ENCODE results near the gene ZFP36L2. TPM values are rescaled to one million over a fixed set of nuclear protein-coding genes. Genes with fewer than 3 reads are reported as not detected.

The ZFP36L2 gene
- total RNA-seq, 1 experiment from 2014 or later: 105 TPM

- Mint-ChIP-seq H3K4me1 (peaks cover 66 to 80% of the 10 kb centered on the region in 2 experiments), H3K27me3 (ENCODE audit: low read depth) (no peaks in the 10 kb centered on the region; the same call in 1 of the 2 replicates), H3K36me3 (ENCODE audit: insufficient read depth in 1 of 3, low read depth in 3 of 3) (peaks cover 9 to 20% (median 16%) of the 10 kb centered on the region in 3 experiments), H3K27ac (peak overlapping the region; percentile 96 to 99 (median 97); a peak in 6 of 7 replicates), H3K9me3 (peaks cover 0 to 2% of the 10 kb centered on the region in 2 experiments; a peak in 1 of 5 replicates), H3K4me3 (peak overlapping the region; percentile 69 to 84)
- Histone ChIP-seq H4K20me1 (ENCODE audit: control insufficient read depth, insufficient read depth, insufficient read length) (peaks cover 3% of the 10 kb centered on the region), H4K91ac (ENCODE audit: insufficient read length, low read depth, low read length) (no peak overlapping the region), H2AFZ (ENCODE audit: low read length) (no peak overlapping the region), H3K27ac (ENCODE audit: insufficient read length, low read depth, low read length) (peak overlapping the region; percentile 66), H3K79me1 (ENCODE audit: insufficient read depth, low read depth, low read length, poor library complexity, severe bottlenecking) (no peaks in the 10 kb centered on the region), H4K8ac (replicated peaks; ENCODE audit: insufficient read length, low read depth, low read length) (no peak overlapping the region), H2BK20ac (ENCODE audit: low read depth, low read length, poor library complexity, severe bottlenecking) (no peak overlapping the region), H3K4ac (ENCODE audit: low read depth, low read length) (no peak overlapping the region), H3K79me2 (ENCODE audit: insufficient read depth, low read length) (peaks cover 5% of the 10 kb centered on the region; the same call in 1 of the 2 replicates), H3K56ac (ENCODE audit: insufficient read length, low read depth, low read length) (no peak overlapping the region), H3K23ac (ENCODE audit: insufficient read length, low read depth, low read length) (no peak overlapping the region), H3K4me1 (ENCODE audit: insufficient read depth, low read length) (peaks cover 15% of the 10 kb centered on the region), H3K23me2 (ENCODE audit: insufficient read length, low read depth, low read length, poor library complexity, severe bottlenecking) (peaks cover 11% of the 10 kb centered on the region), H3K27me3 (ENCODE audit: insufficient read depth, low read length) (no peaks in the 10 kb centered on the region), H3K4me2 (ENCODE audit: insufficient read depth, insufficient read length, low read length) (peak overlapping the region; percentile 60), H3K9ac (ENCODE audit: extremely low read depth, insufficient read length, low read length) (peak overlapping the region; percentile 6), H4K5ac (ENCODE audit: insufficient read length, low read depth, low read length) (peak overlapping the region; percentile 21), H3K18ac (ENCODE audit: insufficient read length, low read depth, low read length) (no peak overlapping the region), H2BK15ac (ENCODE audit: low read depth, low read length) (no peak overlapping the region), H2BK5ac (ENCODE audit: insufficient read length, low read length) (no peak overlapping the region), H2BK12ac (ENCODE audit: insufficient read length, low read depth, low read length) (no peak overlapping the region), H3T11ph (ENCODE audit: low read length) (no peak overlapping the region), H3K14ac (ENCODE audit: insufficient read depth, low read length) (no peak overlapping the region), H3K9me3 (ENCODE audit: control insufficient read depth, low read depth, low read length) (no peaks in the 10 kb centered on the region), H2BK120ac (ENCODE audit: low read depth, low read length, poor library complexity, severe bottlenecking) (no peak overlapping the region), H2AK5ac (ENCODE audit: insufficient read length, low read length) (peak overlapping the region; percentile 66)
- DNase-seq: peak; percentile 63
- TF ChIP-seq CTCF (conservative IDR thresholded peaks at IDR 0.05): no peak
- no CpG with 5 or more reads among the region's 8 CpGs for WGBS (ENCODE audit: extremely low coverage, insufficient read length, low lambda C conversion rate)
Observed at GRCh38 chr2:43218702-43219382, 7.6 kb downstream of the ZFP36L2 start.
